ENCODE data around the gene GULP1.
"Not testable (repeated sequence)": the region's sequence is repeated elsewhere in the genome, so short reads cannot be mapped to it uniquely, and the experiment has no call there.

Gene GULP1

DNA sequence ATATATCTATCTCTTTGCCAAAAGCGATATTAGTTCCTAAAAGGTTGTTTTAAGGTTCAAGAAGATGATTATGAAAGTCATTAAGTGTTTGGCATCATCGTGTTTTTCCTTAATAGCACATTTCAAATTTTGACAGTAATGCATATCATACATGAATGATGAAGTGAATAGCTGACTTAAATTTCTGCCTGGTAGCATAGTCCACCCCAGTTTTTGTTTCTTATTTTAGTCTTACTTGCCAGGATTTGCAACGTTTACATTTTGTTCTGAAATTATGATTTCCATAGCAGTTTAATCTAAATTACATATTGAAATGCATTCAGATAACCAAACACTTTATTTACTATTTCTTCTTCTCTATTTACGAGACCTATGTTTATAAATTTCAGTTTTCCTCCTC lies 201.1 kb downstream of the GULP1 start:
- DNase-seq = no peak

DNA sequence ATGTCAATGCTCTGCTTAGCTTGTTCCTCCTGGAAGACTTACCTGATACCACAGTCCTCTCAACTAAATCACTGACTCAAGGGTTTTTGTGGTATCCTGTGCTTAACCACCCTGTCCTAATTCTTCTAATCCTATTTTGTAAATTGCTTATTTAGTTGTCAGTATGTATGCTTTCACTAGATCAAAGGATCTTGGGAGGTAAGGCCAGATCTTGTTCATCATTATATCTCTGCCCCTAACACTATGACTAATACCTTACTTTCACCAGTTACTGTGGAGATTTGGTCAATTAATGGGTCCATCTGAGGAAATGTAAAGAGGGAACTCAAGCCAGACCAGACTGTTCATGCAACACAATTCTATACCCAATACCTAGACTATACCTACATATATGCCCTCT lies 203.2 kb downstream of the GULP1 start:
- no peak for DNase-seq

DNA sequence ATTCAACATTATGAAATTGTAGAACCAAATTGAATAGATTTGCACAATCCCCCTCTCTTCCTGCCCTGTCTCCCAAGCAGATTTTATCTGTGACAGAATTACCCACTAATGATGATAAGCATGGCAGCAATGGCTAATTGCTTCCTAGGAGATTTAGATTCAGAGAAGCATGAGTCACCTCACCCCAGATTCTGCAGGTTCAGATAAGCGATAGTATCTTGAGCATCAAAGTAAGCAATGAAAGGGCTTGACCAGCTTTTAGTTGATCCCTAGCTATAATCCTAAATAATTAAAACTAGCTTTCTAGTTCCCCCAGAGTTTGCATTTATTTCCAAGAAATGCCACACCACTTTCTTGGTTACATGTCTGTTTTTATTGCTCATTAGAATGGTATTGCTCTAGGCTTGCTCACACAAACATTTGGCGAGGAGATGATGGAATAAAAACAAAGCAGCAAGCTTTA lies 204.3 kb downstream of the GULP1 start:
- no peak for DNase-seq

DNA sequence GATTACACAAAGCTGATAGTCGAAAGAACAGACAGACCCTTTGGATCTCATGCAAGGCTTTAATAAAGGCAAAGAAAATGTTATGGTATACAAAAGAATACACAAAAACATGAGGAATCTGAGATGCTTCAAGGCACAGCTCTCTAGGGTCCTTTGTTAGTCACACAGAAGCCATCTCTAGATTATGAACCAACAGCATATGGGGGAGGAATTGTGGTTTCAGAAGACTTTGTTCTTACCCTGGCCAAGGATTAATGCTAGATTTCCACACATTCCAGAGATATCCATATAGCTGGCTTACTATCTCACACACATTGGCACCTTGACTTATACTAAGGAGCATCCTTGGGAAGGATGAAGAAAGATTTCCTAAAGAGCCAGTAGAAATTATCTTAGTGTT lies 206.1 kb downstream of the GULP1 start:
- no peak for DNase-seq

DNA sequence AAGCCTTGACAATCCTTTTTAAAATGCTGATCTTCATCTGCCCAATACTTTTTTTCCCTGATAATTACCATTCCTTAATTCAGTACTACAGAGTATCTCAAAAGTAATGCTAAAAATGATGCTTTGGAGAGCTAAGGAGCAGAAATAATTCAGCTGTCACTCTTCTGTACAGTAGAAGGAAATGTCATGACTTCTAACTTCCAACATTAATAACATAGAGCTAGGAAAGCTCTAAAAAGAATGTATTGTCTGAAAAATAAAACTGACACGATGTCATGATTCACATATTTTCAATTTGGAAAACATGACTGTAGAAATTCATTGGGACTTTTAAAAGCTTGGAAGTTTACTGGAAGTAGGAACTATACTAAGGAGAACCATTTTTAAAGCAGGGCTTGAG lies 212.3 kb downstream of the GULP1 start:
- no peak for DNase-seq

DNA sequence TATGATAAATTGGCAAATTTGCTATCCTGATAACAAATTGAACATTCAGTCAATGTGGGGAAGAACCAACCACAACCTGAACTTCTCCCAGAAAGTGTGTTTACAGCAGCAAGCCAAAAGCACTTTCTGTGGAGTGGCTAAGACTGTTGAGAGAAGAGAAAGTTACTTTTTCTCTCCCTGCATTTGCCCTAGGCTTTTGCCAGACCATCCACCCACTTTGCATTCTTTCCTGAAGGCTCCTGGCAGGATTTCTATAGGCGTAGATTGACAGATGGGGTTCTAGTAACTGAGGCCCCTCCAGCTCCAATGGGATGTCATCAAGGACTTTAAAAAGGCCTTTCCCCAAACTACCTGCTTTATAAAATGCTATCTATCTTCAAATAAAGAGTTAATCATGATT lies 215.2 kb downstream of the GULP1 start:
- no peak for DNase-seq

DNA sequence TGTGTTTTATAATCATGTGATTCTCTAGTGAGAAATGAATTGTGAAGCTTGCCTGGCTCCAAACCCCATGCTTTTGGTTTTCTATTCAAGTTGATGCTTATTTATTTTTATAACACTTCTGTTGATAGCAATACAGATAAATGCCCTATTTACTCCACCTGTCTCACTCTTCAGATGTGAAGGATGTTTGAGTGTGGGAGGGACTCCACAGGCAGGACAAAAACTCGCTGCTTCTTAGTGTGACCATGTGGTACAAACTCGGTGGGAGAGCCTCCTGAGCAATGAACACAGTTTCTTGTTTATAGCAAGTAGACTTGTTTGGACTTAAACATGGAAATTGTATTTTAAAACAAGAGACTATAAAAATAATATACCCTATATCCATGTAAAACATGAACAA lies 219.7 kb downstream of the GULP1 start:
- no peak for DNase-seq

DNA sequence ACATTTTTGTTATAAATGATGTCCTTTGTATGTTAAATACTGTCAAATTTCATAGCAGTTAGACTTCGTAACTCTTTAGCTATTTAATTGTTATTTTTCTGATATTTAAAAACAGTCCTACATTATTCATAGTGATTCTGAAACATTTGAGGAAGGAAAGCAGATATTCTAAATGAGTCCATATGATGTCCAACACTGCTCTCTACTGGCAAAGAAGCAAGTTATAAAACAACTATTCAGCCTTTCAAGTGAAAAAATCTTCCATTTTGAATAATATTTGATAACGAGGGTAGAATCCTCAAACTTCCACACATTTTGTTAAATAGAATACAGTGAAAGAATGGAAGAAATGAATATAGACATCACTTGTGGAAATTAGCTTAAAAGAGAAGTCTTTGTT lies 220.8 kb downstream of the GULP1 start:
- peak; percentile 3 for DNase-seq

DNA sequence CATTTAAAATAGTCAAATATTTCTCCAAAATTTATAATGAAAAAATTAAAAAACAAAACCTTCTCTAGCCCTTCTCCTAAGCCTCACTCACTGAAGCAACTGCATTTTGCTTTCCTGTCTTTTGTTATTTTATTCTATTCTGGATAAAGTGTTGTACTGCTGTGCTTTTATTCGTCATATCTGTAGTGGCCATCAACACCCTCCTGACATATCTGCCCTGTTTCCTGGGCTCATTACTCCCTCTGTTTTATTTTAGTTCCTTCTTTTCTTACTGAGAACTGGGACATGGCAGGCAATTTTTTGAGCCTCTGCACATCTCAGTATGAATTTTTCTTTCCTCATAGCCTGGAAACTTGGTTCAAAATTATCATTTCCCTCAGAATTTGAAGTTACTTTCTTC lies 224.2 kb downstream of the GULP1 start:
- DNase-seq = no peak

DNA sequence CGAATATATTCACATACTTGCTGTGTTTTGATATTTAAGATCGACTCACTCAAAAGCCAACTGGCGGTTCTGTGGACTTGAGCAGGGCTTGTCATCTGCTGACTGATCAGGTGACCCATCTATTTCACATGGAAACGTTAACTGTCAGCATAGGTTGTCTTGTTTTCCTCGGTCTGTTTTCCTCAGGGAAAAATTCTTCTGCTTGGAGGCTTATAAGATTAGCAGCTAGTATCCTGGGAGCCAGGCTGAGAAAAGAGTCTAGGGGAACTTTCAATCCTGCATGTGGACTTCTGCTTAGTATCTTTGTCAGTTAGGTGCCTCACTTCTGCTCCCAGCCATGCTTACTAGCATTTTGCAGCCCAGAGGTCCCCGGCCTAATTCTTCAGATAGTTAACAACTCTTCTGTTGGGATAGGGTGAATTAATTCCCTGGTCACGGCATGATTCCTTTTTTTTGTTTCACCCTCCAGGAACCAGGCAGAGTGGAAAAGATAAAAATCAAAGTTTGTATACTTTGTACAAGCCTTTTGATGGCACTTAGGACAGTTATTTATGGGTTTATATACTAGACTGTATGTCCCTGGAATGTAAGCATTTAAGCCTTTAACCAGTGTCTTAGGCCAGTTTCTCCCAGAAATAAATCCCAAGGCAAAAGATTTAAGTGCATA lies 226.0 kb downstream of the GULP1 start:
- no peak for DNase-seq

DNA sequence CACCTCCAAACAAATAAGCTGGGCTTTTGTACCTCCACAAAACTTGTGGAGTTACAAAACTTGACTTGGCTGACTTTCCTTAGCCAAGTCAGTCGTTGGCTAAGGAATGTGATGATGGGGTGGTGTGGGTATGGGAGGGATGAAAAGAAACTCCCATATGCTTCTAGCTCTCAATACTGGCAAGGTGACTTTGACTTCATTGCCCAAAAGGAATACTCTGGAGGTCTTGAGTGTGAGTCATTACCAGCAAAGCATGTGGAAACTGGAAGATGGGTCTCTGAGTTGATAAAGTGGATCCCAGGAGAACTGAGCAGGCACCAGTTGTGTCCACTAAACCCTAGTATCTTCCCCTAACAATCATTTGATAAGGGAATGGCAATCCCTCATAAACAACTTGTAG lies 226.7 kb downstream of the GULP1 start:
- DNase-seq = no peak

DNA sequence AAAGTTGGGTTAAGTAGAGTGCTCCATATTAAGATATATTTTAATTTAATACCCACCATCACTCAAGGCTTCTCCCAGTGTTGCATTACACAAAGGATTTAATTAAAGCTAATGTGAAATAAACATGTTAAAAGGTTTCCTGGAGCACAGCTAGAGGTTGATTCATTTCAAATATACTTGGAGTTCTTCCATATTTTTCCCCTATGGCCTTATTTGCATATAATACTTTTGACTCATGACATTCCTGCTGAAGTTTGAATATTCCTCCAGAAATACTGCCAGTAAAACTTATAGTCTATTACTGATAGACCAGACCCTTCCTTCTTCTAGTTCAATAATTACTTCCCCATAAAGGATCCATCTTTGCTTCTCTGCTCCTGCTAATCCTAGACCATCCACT lies 227.5 kb downstream of the GULP1 start:
- no peak for DNase-seq

DNA sequence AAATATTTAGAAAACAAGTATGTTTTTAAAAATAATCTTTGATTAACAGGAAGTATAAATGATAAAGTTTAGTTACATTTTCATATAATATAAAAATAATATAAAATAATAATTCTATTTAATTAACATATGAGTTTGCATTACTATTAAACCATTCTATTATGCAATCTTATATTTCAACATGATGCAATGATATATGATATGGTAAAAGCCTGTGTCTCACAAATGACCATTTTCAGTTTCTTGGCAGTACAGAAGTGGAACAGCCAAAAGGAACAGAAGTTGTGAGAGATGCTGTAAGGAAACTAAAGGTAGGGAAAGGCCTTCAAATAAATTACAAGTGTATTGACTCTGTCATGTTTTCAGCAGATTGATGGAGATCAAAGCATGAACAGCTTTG lies 230.8 kb downstream of the GULP1 start:
- no peak for DNase-seq

DNA sequence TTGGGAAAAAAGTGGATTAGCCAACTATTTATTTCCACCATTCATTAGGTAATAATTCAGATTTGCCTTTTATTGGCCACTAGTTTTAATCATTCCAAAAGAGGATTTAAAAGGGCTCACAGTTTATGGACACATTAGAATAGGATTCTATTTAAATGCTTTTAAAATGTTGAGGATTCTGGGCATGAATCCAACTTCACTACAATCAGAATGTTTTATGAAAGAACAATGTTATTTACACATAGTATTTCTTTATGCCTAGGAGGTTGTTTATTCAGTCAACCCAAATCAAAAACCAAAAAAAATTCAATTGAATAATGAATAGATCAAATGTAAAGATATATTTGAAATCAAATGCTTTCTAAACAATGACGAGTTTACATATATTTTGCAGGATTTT lies 232.2 kb downstream of the GULP1 start:
- DNase-seq = no peak

DNA sequence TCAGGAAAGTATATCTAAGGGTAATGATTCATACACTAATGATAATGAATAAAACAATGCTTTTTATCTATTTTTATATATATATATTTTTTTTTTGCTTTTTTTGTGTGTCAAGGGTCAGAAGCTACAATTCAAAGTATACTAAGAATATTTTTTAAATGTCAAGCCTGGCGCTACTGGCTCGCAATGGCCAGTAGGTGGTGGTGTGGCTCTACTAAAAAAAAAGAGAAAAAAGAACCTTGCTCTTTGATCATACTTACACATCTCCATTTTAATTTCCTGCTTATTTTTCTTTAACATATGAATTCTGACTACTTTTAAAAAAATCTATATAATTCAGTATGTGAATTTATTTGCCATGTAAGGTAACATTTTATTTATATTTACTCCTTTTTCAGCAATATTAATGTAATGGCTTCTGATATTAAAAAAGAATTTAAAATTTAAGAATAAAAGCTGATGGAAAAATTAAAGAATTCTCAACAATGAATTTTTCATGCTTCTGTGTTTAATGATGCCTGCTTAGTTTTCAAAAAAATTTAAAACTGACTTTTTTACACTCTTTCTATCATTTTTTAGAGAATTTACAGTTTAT lies 232.9 kb downstream of the GULP1 start:
- DNase-seq = peak; percentile 34

DNA sequence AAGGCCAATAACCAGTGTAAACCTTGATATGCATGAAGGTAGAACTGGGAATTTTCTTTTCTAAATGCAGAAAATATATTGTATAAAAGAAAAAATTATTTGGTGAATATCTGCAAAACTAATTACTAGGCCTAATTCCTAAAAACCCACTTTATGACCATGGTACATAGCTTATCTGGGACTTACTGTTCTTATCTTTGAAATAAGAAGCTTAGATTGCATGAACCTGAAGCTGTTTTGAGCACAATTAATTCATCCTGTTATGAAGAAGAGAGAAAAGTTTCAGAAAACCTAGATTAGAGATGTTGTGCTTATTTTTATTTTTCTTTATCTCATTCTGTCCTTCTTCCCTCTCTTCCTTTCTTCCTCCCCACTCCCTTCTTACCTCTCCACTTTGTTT lies 235.0 kb downstream of the GULP1 start:
- no peak for DNase-seq

DNA sequence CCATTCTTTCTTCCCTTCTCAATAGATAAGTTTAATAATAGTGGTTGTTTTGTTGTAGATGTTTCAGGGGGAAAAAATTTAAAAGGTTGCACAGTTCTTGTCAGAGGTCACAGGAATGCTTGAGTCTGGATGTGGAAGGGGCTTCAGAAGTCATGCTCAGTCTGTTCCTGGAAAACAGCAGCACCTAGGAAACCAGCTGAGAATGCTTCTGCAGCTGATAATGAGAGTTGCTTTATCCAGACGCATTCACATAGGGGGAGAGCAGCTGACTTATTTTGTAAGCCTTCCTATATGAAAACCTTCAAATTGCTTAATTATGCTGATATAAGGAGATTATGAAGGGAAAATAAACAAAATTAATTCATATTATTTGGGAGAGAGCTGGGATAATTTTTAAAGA lies 235.5 kb downstream of the GULP1 start:
- no peak for DNase-seq

DNA sequence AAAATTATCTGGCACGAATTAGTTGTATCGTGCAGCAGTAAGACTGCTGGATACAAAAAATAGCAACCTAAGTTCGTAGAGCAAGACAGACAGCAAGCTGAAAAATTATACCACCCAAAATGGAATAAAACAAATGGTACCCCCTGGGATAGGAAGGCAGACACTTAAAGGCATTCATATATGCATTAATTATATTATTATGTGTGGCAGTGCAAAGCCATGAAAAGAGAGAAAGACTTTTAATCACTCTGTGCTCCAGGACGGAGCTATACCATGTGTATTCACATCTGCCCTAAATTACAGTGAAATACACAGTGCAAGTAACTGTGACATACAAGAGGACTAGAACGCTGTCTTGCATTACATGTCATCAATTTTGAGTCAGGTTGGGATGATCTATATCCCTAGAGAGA lies 235.9 kb downstream of the GULP1 start:
- no peak for DNase-seq

DNA sequence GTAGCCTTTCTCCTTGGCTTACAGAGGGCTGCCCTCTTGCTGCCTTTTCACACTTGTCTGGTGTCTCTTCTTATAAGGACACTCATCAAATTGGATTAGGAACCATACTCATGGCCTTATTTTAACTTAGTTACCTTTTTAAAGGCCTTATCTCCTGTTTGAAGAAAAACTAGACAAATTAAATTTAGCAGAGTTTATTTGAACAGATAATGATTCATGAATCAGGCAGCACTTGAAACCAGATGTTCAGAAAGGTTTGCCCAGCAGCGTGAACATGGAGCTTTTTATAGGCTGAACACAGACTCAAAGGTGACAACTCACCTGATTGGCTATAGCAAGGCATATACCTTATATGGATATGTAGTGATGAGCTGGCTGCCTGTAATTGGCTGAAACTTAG lies 238.0 kb downstream of the GULP1 start:
- DNase-seq = no peak

DNA sequence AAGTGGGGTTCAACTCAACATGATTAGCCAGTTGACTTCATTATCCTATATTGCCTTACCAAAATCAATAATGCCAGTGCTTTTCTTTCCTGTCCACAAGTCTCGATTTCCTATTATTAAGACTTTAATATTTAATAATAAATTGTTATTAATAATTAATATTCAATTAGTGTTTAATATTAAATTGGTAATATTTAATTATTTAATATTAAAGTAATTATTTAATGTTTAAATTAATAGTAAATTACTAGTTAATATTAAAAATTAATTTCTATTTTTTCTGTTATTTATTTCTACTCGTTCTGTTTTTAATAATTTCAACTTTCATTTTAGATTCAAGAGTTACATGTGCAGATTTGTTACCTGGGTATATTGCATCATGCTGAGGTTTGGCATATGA lies 243.2 kb downstream of the GULP1 start:
- no peak for DNase-seq

DNA sequence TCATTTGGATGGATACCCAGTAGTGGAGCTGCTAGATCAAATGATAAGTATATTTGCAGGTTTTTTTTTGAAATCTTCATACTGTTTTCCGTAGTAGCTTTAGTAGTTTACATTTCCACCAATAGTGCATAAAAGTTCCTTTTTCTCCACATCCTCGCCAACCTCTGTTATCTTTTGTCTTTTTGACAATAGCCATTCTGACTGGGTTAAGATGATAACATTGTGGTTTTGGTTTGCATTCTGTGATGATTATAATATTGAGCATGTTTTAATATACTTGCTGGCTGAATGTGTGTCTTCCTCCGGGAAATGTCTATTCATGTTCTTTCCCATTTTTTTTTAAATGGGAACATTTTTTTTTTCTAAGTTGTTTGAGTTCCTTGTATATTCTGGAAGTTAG lies 260.0 kb downstream of the GULP1 start:
- DNase-seq = no peak

DNA sequence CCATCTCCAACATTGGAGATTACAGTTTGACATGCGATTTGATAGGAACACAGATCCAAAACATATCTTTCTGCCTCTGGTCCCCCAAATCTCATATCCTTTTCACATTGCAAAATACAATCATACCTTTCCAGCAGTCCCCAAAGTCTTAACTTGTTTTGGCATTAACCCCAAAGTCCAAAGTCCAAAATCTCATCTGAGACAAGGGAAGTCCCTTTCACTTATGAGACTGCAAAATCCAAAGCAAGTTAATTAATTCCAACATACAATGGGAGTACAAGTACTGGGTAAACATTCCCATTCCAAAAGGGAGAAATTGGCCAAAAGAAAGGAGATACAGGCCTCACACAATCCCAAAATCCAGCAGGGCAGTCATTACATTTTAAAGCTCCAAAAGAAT lies 265.4 kb downstream of the GULP1 start:
- no peak for DNase-seq

DNA sequence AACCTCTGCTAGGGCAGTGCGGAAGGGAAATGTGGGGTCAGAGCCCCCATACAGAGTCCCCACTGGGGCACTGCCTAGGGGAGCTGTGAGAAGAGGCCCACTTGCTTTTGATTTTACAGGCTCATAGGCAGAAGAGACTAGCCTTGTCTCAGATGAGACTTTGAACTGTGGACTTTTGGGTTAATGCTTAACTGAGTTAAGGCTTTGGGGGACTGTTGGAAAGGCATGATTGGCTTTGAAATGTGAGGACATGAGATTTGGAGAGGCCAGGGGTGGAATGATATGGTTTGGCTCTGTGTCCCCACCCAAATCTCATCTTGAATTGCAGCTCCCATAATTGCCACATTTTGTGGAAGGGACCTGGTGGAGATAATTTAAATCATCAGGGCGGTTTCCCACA lies 267.8 kb downstream of the GULP1 start:
- DNase-seq = not testable (repeated sequence)

DNA sequence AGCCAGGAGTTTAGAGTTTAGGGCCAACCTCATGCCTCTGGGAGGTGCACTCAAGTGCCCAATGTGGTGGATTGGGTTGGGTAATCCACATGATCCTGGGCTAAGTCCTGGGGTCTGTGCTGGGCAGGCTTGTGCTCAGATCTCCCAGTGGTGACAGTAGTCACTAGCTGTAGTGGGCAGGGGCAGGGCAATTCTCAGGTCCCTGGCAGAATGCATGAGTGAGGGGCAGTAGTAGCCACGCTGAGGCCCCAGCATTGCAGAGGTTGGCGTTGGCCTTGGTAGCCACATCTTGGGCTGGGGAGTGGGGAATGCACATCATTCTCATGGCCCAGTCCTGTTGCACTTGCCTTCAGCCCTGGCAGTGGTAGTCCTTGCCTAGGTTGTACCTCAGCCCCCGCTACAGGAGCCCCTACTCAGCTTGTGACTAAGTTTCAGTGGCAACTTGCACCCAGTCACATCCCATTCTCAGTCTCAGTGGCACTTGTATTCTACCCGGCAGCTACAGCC lies 269.9 kb downstream of the GULP1 start:
- no peak for DNase-seq
